ENCODE data around the gene SPATA2L.

GRCh38 chr16:89667633-89668032 is 33.9 kb downstream of the SPATA2L start:
- TF ChIP-seq CTCF (IDR thresholded peaks at IDR 0.05; ENCODE audit: low read depth, low read length) (no peak), POLR2A (IDR thresholded peaks at IDR 0.05; ENCODE audit: extremely low read depth, insufficient read length) (no peak), MAX (IDR thresholded peaks at IDR 0.05; ENCODE audit: low read depth, low read length) (no peak), MYC (IDR thresholded peaks at IDR 0.05; ENCODE audit: low read depth, low read length) (no peak)

Data from NB4 (cell line).